ENCODE measurements around the gene ST13. TPM values are rescaled to one million over a fixed set of nuclear protein-coding genes. Genes with fewer than 3 reads are reported as not detected.

ST13 gene
- total and polyA plus RNA-seq, 9 of the 15 experiments (the other 6 are each of a cell fraction or from before 2014, with no cell fraction given), result 53.6 to 311 (median 195) TPM

GRCh38 chr22:40856513-40857308 lies at the start of gene ST13, which contains the start of gene XPNPEP3 (continued):
- 0 out of 2 replicates have a peak, but pooled peaks have one; percentile 35 for TF ChIP-seq ZNF12 (CRISPR knock-in tag; IDR thresholded peaks at IDR 0.05)
- TF ChIP-seq NR2C1 (IDR thresholded peaks at IDR 0.05), result no peak
- TF ChIP-seq NR2C1 (tag; IDR thresholded peaks at IDR 0.05), result no peak
- TF ChIP-seq ZFX (CRISPR knock-in tag; IDR thresholded peaks at IDR 0.05), result peak; percentile 94
- peak; percentile 56 for TF ChIP-seq ELF1 (tag; IDR thresholded peaks at IDR 0.05)
- no peak for TF ChIP-seq SRSF1 (IDR thresholded peaks at IDR 0.05; ENCODE audit: low read depth, low read length)
- TF ChIP-seq CCAR2 (IDR thresholded peaks at IDR 0.05; ENCODE audit: low read depth, low read length), result no peak
- no peak for TF ChIP-seq DNMT1 (IDR thresholded peaks at IDR 0.05)
- peak in 2 of 3 experiments; percentile 59 to 93; a peak in 5 of 6 replicates for TF ChIP-seq ZBTB11 (CRISPR knock-in tag; IDR thresholded peaks at IDR 0.05)
- TF ChIP-seq HDAC2 (IDR thresholded peaks at IDR 0.05), result no peak
- peak in 1 of 3 experiments; percentile 17 for TF ChIP-seq YY1 (IDR thresholded peaks at IDR 0.05; ENCODE audit: borderline replicate concordance in 1 of 3, control insufficient read depth in 1 of 3, extremely low read depth in 1 of 3, insufficient read depth in 3 of 3, insufficient read length in 1 of 3, insufficient replicate concordance in 2 of 3, low read depth in 1 of 3, low read length in 2 of 3)
- TF ChIP-seq ZKSCAN1 (IDR thresholded peaks at IDR 0.05; ENCODE audit: low read depth, low read length), result no peak
- no peak for TF ChIP-seq ZFPM2 (CRISPR knock-in tag; IDR thresholded peaks at IDR 0.05)
- no peak for TF ChIP-seq PATZ1 (CRISPR knock-in tag; IDR thresholded peaks at IDR 0.05; ENCODE audit: borderline replicate concordance)
- no peak for TF ChIP-seq RFX7 (CRISPR knock-in tag; IDR thresholded peaks at IDR 0.05)
- no peak for TF ChIP-seq KDM2B (CRISPR knock-in tag; IDR thresholded peaks at IDR 0.05)
- TF ChIP-seq ZNF699 (CRISPR knock-in tag; IDR thresholded peaks at IDR 0.05; ENCODE audit: insufficient replicate concordance), result no peak
- TF ChIP-seq E2F8 (IDR thresholded peaks at IDR 0.05; ENCODE audit: low read depth, partially characterized antibody), result peak; percentile 78
- TF ChIP-seq ZNF589 (CRISPR knock-in tag; IDR thresholded peaks at IDR 0.05; ENCODE audit: low read depth), result no peak

Data from K562 (cell line).